CD4-positive, alpha-beta T cell (primary cell): Measurements from ENCODE around the gene SRSF4. TPM values are rescaled to one million over a fixed set of nuclear protein-coding genes. Genes with fewer than 3 reads are reported as not detected.

Experiments
- ATAC-seq: fragments of 200-7000 bp; cut with Tn5 transposase; one replicate; pipeline ENCODE4 v1.10.0; 2022; ENCODE audit warnings: mild to moderate bottlenecking; ENCODE audit not compliant: poor library complexity
- CTCF ChIA-PET: fragments of 350-600 bp; sonication (Branson Sonifier 250); formaldehyde crosslinking; loops from one replicate; lab custom pipeline; 2021; ENCODE audit warnings: antibody characterized with exemption, inconsistent platforms; lab: Charles Lee
- POLR2A ChIA-PET: fragments of 350-600 bp; sonication (Branson Sonifier 250); formaldehyde crosslinking; loops from one replicate; lab custom pipeline; 2021; ENCODE audit warnings: antibody characterized with exemption, inconsistent platforms; lab: Charles Lee
- DNase-seq, 14 experiments: peaks; one replicate each; pipeline ENCODE4 v3.0.0-alpha.2; 2013 to 2020; ENCODE audit warnings: mixed read lengths in 2 of 14
- H3K27ac ChIP-seq, 2 donors: one replicate each; pipeline versions ENCODE4 v1.5.1 to v1.7.0; 2013; ENCODE audit warnings: low read length in 2 of 2, low read depth in 1 of 2, mild to moderate bottlenecking in 1 of 2
- H3K27me3 ChIP-seq, 2 experiments: 1 replicate in 1 of 2; 2 replicates in 1 of 2; pipeline versions ENCODE4 v1.6.1 to v1.7.0; 2013; ENCODE audit warnings: low read length in 2 of 2, control low read depth in 1 of 2, mild to moderate bottlenecking in 1 of 2, moderate library complexity in 1 of 2; ENCODE audit not compliant: insufficient read depth in 2 of 2, control insufficient read depth in 1 of 2
- H3K36me3 ChIP-seq: one replicate; pipeline ENCODE4 v1.6.1; 2013; ENCODE audit warnings: low read length, control low read depth; ENCODE audit not compliant: insufficient read depth
- H3K4me1 ChIP-seq: one replicate; pipeline ENCODE4 v1.6.1; 2013; ENCODE audit warnings: low read length, control low read depth; ENCODE audit not compliant: insufficient read depth
- H3K4me3 ChIP-seq: one replicate; pipeline ENCODE4 v1.5.1; 2013; ENCODE audit warnings: mild to moderate bottlenecking, low read length, moderate library complexity
- H3K9me3 ChIP-seq, 2 experiments: 1 replicate in 1 of 2; 2 replicates in 1 of 2; pipeline versions ENCODE4 v1.6.1 to v1.7.0; 2013; ENCODE audit warnings: low read length in 2 of 2, mild to moderate bottlenecking in 2 of 2, control low read depth in 1 of 2, moderate library complexity in 1 of 2; ENCODE audit not compliant: control insufficient read depth in 1 of 2, insufficient read depth in 1 of 2
- H3K27ac Mint-ChIP-seq: one replicate; pipeline ENCODE4 v1.8.0; 2020; ENCODE audit warnings: mixed read lengths
- H3K27me3 Mint-ChIP-seq: one replicate; pipeline ENCODE4 v1.8.0; 2021; ENCODE audit warnings: mixed read lengths
- H3K36me3 Mint-ChIP-seq: one replicate; pipeline ENCODE4 v1.8.0; 2021; ENCODE audit warnings: low read depth, mixed read lengths
- H3K4me1 Mint-ChIP-seq: one replicate; pipeline ENCODE4 v1.8.0; 2021; ENCODE audit warnings: low read depth, mixed read lengths
- H3K4me3 Mint-ChIP-seq: one replicate; pipeline ENCODE4 v1.8.0; 2020; ENCODE audit warnings: mild to moderate bottlenecking, mixed read lengths
- H3K9me3 Mint-ChIP-seq: one replicate; pipeline ENCODE4 v1.8.0; 2020; ENCODE audit warnings: mixed read lengths
- intact Hi-C, 2 experiments: fragments of 100-400 bp; cut with DNase I in 1 of 2; cut with micrococcal nuclease in 1 of 2; formaldehyde crosslinking; loops; one replicate each; pipeline versions ENCODE4 v1.15.1 to v1.9.0; 2023 to 2025; cut with DNase I, micrococcal nuclease
- total RNA-seq, 174 experiments: library from RNA in 2 of 174; stranded (reverse) in 2 of 174; gene quantifications; one replicate each; pipeline ENCODE4 v1.2.3 and lab custom pipeline; 2021 to 2026
- TF ChIP-seq, protein P1 (sequence below): fragments of 200-600 bp; IDR thresholded peaks from one replicate; pipeline ENCODE4 v1.8.0; 2022; ENCODE audit warnings: antibody characterized with exemption, mild to moderate bottlenecking

Gene SRSF4
- total RNA-seq, 2 experiments from 2014 or later: 89.2 to 93.4 TPM

DNA sequence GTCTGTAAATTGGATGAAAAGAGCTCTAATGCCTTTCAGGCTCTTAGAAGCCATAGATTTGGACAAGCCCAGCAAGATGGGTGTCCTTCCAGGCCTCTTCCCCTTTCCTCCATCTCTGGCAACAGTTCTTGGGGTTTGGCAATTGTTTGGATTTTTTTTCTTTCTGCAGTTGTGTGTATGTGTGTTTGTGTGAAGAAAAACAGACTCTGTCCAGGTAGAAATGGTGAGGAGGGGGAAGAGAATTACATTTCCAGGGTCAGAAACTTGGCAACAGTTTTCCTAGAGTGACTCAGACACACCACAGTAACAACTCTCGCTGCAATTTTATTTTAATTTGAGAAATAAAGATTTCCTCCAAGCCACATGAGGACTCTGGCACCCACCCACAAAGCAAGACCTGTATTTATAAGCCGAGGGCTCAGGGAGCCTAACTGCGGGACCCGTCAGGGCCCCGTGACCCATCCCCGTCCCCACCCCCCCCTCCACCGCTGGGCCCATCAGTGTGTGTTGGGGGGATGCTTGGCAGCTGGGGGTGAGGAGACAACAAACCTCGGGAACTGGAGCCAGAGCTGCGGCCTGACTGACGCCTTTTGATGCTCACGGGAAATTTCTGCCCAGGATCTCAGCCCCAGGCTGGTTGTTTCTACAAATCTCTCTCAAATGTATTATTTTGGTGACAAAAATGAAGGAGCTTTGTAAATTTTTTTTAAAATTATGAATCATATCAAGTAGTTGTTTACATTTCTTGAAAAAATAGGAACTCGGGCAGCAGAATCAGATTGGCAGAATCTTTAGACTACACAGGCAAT, 62.4 kb downstream of the SRSF4 start:
- CTCF ChIA-PET: no interaction called here

DNA sequence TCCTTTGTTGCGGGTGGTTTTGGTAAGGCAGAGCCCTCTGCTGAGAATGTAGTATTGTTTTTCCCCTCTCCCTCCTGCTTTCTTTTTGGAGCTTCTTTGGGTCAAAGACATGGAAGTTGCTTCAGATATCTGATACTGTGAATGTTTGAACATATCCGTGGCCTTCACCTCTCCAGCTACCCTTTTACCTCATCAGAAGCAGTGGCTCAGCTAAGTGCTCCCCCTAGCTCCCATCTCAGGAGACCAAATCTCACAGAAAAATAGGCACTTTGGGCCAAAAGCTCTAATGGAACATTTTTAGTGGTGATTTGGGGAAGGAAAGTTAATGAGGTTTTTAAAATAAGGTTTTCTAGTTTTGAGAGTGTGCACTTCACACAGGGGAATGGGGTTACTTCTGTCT, 64.3 kb downstream of the SRSF4 start:
- Histone ChIP-seq H3K9me3 (peaks cover 0 to 3% of the 10 kb centered on the region in 2 experiments), H3K4me3 (no peak overlapping the region), H3K4me1 (peaks cover 15% of the 10 kb centered on the region), H3K27ac (no peak overlapping the region), H3K27me3 (peaks cover 9 to 16% of the 10 kb centered on the region in 2 experiments), H3K36me3 (peaks cover 61% of the 10 kb centered on the region)
- TF ChIP-seq, protein P1, sequence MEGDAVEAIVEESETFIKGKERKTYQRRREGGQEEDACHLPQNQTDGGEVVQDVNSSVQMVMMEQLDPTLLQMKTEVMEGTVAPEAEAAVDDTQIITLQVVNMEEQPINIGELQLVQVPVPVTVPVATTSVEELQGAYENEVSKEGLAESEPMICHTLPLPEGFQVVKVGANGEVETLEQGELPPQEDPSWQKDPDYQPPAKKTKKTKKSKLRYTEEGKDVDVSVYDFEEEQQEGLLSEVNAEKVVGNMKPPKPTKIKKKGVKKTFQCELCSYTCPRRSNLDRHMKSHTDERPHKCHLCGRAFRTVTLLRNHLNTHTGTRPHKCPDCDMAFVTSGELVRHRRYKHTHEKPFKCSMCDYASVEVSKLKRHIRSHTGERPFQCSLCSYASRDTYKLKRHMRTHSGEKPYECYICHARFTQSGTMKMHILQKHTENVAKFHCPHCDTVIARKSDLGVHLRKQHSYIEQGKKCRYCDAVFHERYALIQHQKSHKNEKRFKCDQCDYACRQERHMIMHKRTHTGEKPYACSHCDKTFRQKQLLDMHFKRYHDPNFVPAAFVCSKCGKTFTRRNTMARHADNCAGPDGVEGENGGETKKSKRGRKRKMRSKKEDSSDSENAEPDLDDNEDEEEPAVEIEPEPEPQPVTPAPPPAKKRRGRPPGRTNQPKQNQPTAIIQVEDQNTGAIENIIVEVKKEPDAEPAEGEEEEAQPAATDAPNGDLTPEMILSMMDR: no peak
- ChIA-PET CTCF (interaction anchor here (0.9 kb wide), 1 partner anchor 80 kb away, joined by 3 read pairs; no protein-coding TSS in a partner anchor), POLR2A (no interaction called here)
- H3K27me3 Mint-ChIP-seq: no peaks in the 10 kb centered on the region
- no peak overlapping the region for H3K27ac Mint-ChIP-seq
- no peak overlapping the region for H3K4me3 Mint-ChIP-seq
- no peaks in the 10 kb centered on the region for H3K9me3 Mint-ChIP-seq
- peaks cover 69% of the 10 kb centered on the region for H3K36me3 Mint-ChIP-seq
- ATAC-seq: no peak
- H3K4me1 Mint-ChIP-seq: no peaks in the 10 kb centered on the region
- intact Hi-C loops: no loop called here
- DNase-seq: no peak

More for the DNA sequence above, 62.4 kb downstream of the SRSF4 start:
- ATAC-seq (no peak), DNase-seq (no peak)
- no peaks in the 10 kb centered on the region for H3K4me1 Mint-ChIP-seq
- no peak overlapping the region for H3K27ac Mint-ChIP-seq
- Histone ChIP-seq H3K4me3 (no peak overlapping the region), H3K27me3 (peaks cover 20 to 31% of the 10 kb centered on the region in 2 experiments), H3K9me3 (peaks cover 0 to 3% of the 10 kb centered on the region in 2 experiments), H3K4me1 (peaks cover 34% of the 10 kb centered on the region), H3K36me3 (peaks cover 41% of the 10 kb centered on the region), H3K27ac (no peak overlapping the region)
- intact Hi-C loops: no loop called here
- H3K9me3 Mint-ChIP-seq: no peaks in the 10 kb centered on the region
- TF ChIP-seq, protein P1: no peak
- peaks cover 7% of the 10 kb centered on the region for H3K27me3 Mint-ChIP-seq
- H3K4me3 Mint-ChIP-seq: no peak overlapping the region
- POLR2A ChIA-PET: interaction anchor here (0.6 to 1.3 kb wide), 2 partner anchors 63 to 773 kb away, joined by 4 to 6 read pairs; partner anchors contain the start of gene SRSF4
- peaks cover 50% of the 10 kb centered on the region for H3K36me3 Mint-ChIP-seq

DNA sequence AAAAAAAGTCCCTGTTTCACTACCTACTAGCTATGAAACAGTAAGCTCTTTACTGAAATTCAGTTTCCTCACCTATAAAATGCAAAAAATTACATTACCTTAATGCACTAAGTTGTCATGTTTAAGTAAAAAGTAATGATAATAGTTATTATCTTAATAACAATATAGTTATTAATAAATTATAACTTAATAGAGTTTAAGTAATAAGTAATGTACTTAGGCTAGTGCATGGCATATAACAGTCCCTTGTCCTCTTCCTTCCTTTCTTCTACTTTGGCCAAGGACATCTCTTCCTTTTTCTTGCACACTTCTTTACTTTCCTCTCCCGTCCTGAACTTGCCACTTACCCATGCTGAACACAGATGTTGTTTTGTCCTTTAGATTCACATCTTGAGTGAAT, 67.0 kb downstream of the SRSF4 start:
- DNase-seq: no peak
- H3K4me3 Mint-ChIP-seq: no peak overlapping the region
- intact Hi-C loops: no loop called here

More for the DNA sequence above, 67.0 kb downstream of the SRSF4 start:
- H3K27me3 Mint-ChIP-seq: no peaks in the 10 kb centered on the region
- H3K4me3 ChIP-seq: no peak overlapping the region
- H3K27ac ChIP-seq: no peak overlapping the region
- H3K4me1 ChIP-seq: no peaks in the 10 kb centered on the region
- no peaks in the 10 kb centered on the region for H3K9me3 ChIP-seq
- no peaks in the 10 kb centered on the region for H3K4me1 Mint-ChIP-seq
- H3K27me3 ChIP-seq: no peaks in the 10 kb centered on the region
- H3K9me3 Mint-ChIP-seq: no peaks in the 10 kb centered on the region
- peaks cover 90% of the 10 kb centered on the region for H3K36me3 Mint-ChIP-seq
- TF ChIP-seq, protein P1: no peak
- peaks cover 83% of the 10 kb centered on the region for H3K36me3 ChIP-seq
- ATAC-seq: no peak
- CTCF ChIA-PET: interaction anchor here (0.7 kb wide), 1 partner anchor 12 kb away, joined by 4 read pairs; no protein-coding TSS in a partner anchor
- no peak overlapping the region for H3K27ac Mint-ChIP-seq
- POLR2A ChIA-PET: interaction anchor here (0.6 kb wide), 1 partner anchor 1367 kb away, joined by 3 read pairs; no protein-coding TSS in a partner anchor
